ENCODE results near the gene CHCHD3. TPM values are rescaled to one million over a fixed set of nuclear protein-coding genes. Genes with fewer than 3 reads are reported as not detected.
"Not testable (repeated sequence)": the region's sequence is repeated elsewhere in the genome, so short reads cannot be mapped to it uniquely, and the experiment has no call there.

The CHCHD3 gene
- total RNA-seq, 2 experiments from 2014 or later: 39.0 to 41.5 TPM

DNA sequence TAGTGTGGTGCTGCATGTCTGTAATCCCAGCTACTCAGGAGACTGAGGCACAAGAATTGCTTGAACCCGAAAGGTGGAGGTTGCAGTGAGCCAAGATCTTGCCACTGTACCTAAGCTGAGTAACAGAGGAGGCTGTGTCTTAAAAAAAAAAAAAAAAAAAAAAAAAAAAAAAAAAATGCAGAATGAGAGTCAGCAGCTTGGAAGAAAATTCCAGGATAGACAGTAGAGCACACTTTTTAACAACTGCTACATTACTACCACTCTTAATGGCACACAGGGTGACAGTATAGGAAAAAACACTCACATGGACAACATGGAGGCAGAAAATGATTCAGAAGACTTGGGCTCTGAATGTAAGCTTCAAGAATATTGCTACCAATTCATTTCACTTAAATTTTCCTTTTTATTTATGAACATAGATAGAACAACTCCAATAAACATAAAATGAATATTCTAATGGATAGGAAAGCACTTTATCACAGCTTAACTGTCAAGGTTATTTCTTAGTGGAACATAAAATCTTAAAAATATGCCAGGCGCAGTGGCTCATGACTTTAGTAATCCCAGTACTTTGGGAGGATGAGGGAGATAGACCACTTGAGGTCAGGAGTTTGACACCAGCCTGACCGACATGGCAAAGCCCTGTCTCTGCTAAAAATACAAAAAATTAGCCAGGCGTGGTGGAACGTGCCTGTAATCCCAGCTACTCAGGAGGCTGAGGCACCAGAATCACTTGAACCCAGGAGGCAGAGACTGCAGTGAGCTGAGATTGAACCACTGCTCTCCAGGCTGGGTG is 31.5 kb downstream of the CHCHD3 start:
- DNase-seq: no peak
- POLR2A ChIA-PET: no interaction called here
- H3K9me3 Mint-ChIP-seq: no peaks in the 10 kb centered on the region
- no peak overlapping the region for H3K4me3 Mint-ChIP-seq
- H3K4me1 Mint-ChIP-seq: peaks cover 1% of the 10 kb centered on the region
- H3K27ac Mint-ChIP-seq: no peak overlapping the region
- CTCF ChIA-PET: interaction anchor here (0.6 to 0.8 kb wide), 3 partner anchors 41 to 748 kb away, joined by 3 to 4 read pairs (median 3); no protein-coding TSS in a partner anchor
- H3K36me3 Mint-ChIP-seq (ENCODE audit: low read depth): peaks cover 4% of the 10 kb centered on the region
- H3K27me3 Mint-ChIP-seq: no peaks in the 10 kb centered on the region

DNA sequence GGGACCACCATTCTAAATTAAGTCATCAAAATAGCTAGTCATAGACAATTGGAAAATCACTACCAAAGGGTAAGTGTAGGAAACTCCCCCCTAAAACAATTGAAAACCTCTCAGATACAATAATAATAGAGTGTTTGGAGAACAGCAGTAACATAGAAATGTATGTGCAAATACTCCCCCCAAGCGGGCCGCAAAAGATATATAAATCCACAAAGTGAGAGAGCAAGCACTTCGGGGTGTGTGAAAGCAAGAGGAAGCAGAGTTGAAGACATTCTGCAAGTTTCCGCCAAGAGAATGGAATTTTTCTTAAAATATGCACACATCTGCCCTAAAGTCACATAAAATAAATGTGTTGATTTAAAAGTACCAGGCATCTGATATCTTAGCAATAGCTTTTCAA is 33.3 kb downstream of the CHCHD3 start:
- CTCF ChIA-PET: no interaction called here
- Mint-ChIP-seq H3K27me3 (no peaks in the 10 kb centered on the region), H3K4me1 (no peaks in the 10 kb centered on the region), H3K36me3 (ENCODE audit: low read depth) (peaks cover 4% of the 10 kb centered on the region), H3K27ac (no peak overlapping the region), H3K4me3 (no peak overlapping the region), H3K9me3 (no peaks in the 10 kb centered on the region)
- POLR2A ChIA-PET: no interaction called here
- DNase-seq: no peak

DNA sequence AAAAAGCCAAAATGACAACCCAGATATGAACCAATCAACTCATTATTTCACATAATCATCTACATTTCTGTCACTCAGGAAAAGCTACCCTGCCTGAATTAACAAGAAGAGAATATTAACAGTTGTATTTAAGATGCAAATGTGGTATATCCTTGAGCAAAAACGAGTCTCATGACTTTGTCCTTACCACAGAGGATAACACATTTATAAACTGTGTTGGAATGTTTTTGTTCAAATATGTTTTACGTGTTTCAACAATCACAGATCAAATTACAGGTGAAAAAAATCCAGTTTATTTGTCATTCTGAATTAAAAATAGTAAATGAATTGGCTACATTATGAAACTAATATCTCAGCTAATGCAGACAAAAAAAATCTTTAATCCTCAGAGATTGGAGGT is 34.6 kb downstream of the CHCHD3 start:
- no peak overlapping the region for H3K4me3 Mint-ChIP-seq
- H3K36me3 Mint-ChIP-seq (ENCODE audit: low read depth): peaks cover 4% of the 10 kb centered on the region
- no peak for DNase-seq
- CTCF ChIA-PET: no interaction called here
- H3K9me3 Mint-ChIP-seq: no peaks in the 10 kb centered on the region
- no peak overlapping the region for H3K27ac Mint-ChIP-seq
- H3K4me1 Mint-ChIP-seq: no peaks in the 10 kb centered on the region
- POLR2A ChIA-PET: no interaction called here
- H3K27me3 Mint-ChIP-seq: no peaks in the 10 kb centered on the region

DNA sequence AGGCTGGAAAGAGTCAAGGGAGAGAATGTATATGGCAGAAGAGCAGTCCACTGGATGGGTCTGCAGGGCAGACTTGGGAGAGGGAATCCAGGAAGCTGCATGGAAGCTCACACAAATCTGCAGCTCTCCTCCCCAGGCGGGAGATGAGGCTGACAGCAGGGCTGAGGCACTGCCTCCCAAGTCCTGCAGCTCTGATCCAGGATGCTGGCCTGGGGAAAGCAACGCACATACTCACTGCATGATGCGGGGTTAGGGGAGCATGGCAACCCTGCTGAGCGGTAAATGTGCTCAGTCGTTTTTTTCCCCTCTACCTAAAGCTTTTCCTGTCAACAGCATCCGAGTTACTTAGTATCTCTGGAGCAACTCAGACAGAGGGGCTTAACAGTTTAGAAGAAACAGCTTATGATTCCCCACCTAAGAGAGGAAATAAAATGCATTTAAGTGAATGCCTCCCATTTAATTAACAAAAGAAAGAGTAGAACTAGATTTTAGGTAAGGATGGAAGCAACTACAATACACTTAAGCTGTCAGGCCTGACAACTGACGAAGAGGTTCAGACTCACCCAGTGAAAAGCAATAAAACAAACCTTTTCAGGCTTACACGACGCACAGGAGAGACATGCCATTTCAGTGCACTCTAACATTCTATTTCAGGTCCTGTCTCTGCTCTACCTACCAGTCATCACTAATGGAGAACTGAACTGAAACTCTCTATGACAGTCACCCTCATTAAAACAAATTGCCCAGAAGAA is 37.0 kb downstream of the CHCHD3 start:
- peaks cover 4% of the 10 kb centered on the region for H3K36me3 Mint-ChIP-seq (ENCODE audit: low read depth)
- no peak for DNase-seq
- H3K4me1 Mint-ChIP-seq: no peaks in the 10 kb centered on the region
- no peaks in the 10 kb centered on the region for H3K27me3 Mint-ChIP-seq
- POLR2A ChIA-PET: no interaction called here
- H3K9me3 Mint-ChIP-seq: no peaks in the 10 kb centered on the region
- H3K27ac Mint-ChIP-seq: no peak overlapping the region
- CTCF ChIA-PET: no interaction called here
- no peak overlapping the region for H3K4me3 Mint-ChIP-seq

DNA sequence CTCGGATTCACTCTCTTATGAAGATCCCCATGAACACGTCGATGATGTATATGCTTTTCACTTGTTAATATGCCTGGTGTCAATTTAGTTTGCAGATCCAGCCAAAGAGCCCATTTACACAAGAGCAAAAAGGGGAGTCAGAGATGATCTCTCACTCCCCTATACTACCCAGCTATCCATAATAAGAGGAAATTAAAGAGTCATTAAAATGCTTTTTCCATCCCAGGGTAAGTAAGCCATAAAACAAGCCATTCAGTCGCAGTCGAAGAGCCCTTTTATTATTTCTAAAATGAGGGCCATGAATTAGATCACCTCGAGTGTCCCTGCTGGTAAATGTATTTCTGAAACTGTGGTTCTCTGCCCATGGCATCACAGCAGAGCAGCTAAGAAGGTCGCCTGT is 41.2 kb downstream of the CHCHD3 start:
- ChIA-PET CTCF (no interaction called here), POLR2A (no interaction called here)
- Mint-ChIP-seq H3K4me1 (no peaks in the 10 kb centered on the region), H3K27ac (no peak overlapping the region), H3K36me3 (ENCODE audit: low read depth) (peaks cover 4% of the 10 kb centered on the region), H3K4me3 (no peak overlapping the region), H3K9me3 (no peaks in the 10 kb centered on the region), H3K27me3 (no peaks in the 10 kb centered on the region)
- no peak for DNase-seq

DNA sequence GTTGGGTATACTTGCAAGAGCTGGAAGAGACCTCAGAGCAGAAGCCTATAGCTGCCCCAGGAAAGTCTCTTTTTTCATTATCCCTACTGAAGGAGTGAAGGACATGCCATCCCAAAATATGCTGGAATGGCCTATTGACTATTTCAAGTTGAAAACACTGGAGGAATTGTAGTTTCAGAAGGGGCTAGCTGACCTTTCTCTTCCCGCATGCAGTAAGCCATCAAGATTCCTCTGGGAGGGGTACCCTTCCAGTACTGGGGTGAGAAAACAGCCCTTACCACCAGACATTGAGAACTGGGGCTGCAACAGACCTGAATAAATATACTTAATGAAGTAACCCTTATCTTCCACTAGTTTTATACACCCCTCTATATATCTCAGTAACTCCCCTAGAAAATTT is 41.7 kb downstream of the CHCHD3 start:
- H3K27ac Mint-ChIP-seq: no peak overlapping the region
- H3K36me3 Mint-ChIP-seq (ENCODE audit: low read depth): peaks cover 8% of the 10 kb centered on the region
- POLR2A ChIA-PET: no interaction called here
- no peak overlapping the region for H3K4me3 Mint-ChIP-seq
- no peak for DNase-seq
- no peaks in the 10 kb centered on the region for H3K4me1 Mint-ChIP-seq
- H3K27me3 Mint-ChIP-seq: no peaks in the 10 kb centered on the region
- CTCF ChIA-PET: no interaction called here
- H3K9me3 Mint-ChIP-seq: no peaks in the 10 kb centered on the region

DNA sequence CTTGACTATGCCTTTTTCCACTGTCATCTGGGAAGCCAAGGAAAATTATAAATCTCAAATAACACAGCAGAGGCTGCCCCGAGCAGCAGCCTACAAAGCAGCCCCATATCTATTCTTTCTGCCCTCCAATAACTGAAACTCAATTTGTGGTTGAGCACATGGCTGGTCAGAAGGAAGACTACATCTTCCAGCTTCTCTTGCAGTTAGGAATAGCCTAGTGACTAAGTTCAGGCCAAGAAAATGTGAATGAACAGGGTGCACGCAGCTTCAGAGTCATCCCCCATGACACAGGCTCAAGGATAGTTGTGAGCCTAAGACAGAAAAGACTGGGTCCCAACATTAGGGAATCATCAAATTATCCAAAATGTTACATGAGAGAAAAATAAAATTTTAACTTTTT is 42.3 kb downstream of the CHCHD3 start:
- CTCF ChIA-PET: no interaction called here
- POLR2A ChIA-PET: no interaction called here
- H3K4me1 Mint-ChIP-seq: no peaks in the 10 kb centered on the region

DNA sequence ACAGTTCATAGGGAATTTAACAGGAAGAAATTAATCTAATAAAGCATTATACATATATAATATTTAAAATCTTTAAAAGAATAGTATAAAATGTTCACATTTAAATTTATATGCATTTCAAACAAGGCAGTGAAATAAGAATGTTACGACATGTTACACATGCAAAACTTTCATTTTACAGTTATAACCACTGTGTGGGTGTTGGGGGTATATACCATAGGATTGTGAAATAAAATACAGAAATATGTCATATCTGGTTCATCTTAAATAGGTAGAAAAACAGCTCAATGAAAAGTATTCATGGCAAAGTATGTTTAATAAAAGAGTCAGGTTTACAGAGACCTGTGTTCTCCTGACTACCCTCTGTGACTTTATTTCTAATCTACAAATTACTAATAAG is 45.6 kb downstream of the CHCHD3 start:
- no peak for DNase-seq
- Mint-ChIP-seq H3K4me1 (no peaks in the 10 kb centered on the region), H3K36me3 (ENCODE audit: low read depth) (peaks cover 10% of the 10 kb centered on the region), H3K4me3 (no peak overlapping the region), H3K9me3 (no peaks in the 10 kb centered on the region), H3K27ac (no peak overlapping the region), H3K27me3 (no peaks in the 10 kb centered on the region)
- ChIA-PET CTCF (no interaction called here), POLR2A (no interaction called here)

More for the DNA sequence above, 42.3 kb downstream of the CHCHD3 start:
- no peak for DNase-seq
- Mint-ChIP-seq H3K27me3 (no peaks in the 10 kb centered on the region), H3K36me3 (ENCODE audit: low read depth) (peaks cover 10% of the 10 kb centered on the region), H3K9me3 (no peaks in the 10 kb centered on the region), H3K27ac (no peak overlapping the region), H3K4me3 (no peak overlapping the region)

DNA sequence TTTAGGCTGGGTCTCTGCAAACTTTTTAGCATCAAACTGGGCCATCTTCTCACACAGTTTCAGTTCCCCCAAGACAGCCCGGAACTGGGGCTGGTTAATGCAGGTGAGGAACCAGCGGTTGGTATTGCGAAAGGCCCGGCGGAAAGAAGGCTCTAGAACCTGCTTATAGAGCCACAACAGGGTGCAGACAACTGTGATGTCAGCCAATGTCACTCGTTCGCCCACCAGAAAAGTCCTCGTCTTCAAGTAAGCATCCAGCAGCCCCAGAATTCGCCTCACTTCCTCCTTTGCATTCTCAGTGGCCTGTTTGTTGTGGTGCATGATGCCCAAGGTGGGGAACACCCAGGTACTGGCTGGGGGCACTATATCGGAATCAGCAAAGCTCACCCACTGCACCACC is 46.6 kb downstream of the CHCHD3 start:
- CTCF ChIA-PET, POLR2A ChIA-PET, H3K27me3 Mint-ChIP-seq, H3K4me3 Mint-ChIP-seq, H3K4me1 Mint-ChIP-seq, DNase-seq, H3K27ac Mint-ChIP-seq, H3K9me3 Mint-ChIP-seq: not testable (repeated sequence)
- H3K36me3 Mint-ChIP-seq (ENCODE audit: low read depth): peaks cover 10% of the 10 kb centered on the region

DNA sequence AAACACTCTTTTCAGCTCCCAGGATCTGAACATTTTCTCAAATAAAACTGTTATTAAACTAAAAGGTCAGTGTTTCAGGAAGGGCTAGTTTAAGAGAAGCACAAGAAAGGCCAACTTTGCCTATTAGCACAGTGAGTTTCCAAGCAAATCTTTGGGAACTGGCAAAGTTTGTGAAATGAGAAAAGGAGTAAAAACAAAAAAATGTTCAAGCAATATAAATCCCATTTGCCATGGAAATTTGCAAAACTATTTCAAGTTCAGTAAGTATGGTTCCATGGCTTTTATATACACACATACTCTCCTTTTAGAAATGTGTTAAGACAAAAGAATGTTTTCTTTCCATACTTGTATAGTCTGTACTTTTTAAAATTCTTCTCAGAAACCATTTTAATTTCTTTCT is 51.5 kb downstream of the CHCHD3 start:
- Mint-ChIP-seq H3K4me3 (no peak overlapping the region), H3K27me3 (no peaks in the 10 kb centered on the region), H3K9me3 (no peaks in the 10 kb centered on the region), H3K4me1 (peaks cover 5% of the 10 kb centered on the region), H3K36me3 (ENCODE audit: low read depth) (peaks cover 3% of the 10 kb centered on the region), H3K27ac (no peak overlapping the region)
- POLR2A ChIA-PET: no interaction called here
- CTCF ChIA-PET: interaction anchor here (0.9 kb wide), 1 partner anchor 22 kb away, joined by 5 read pairs; no protein-coding TSS in a partner anchor
- no peak for DNase-seq

DNA sequence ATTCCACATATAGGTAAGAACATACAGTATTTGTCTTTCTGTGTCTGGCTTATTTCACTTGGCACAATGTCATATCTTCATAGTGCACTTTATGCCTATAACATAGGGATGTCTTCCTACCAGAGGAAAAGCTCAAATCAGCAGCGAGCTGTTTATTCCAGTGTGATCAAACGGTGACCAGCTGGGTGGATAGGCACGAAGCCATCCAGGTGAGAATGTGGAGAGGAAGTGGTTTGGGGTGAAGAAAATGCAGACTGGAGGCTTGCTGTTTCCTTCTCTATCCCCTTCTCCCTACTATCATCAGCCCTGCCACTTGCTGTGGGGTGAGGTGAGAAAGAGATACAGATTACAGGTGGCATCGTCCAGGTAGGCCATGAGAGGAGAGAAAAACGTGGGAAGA is 52.4 kb downstream of the CHCHD3 start:
- CTCF ChIA-PET: interaction anchor here (0.9 kb wide), 1 partner anchor 21 kb away, joined by 5 read pairs; no protein-coding TSS in a partner anchor
- H3K27ac Mint-ChIP-seq: no peak overlapping the region

DNA sequence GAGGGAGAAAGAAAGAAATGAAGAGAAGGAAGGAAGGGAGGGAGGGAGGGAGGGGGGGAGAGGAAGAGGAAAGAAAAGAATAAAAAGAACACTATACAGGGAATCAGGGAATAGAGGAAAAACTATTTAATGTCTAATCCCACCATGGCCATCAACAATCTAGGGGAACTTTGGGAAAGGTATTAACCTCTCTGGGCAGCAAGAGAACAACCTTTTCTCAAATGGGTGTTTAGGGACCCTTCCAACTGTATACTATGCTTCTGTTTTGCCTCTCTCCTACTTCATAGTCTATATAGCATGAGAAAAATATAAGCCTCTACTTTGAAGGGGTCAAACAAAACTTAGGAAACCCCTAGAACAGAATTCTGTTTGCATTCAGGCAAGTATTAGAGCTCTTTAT is 54.5 kb downstream of the CHCHD3 start:
- Mint-ChIP-seq H3K4me1 (peaks cover 5% of the 10 kb centered on the region), H3K4me3 (no peak overlapping the region), H3K27ac (no peak overlapping the region), H3K27me3 (no peaks in the 10 kb centered on the region), H3K36me3 (ENCODE audit: low read depth) (no peaks in the 10 kb centered on the region), H3K9me3 (no peaks in the 10 kb centered on the region)
- ChIA-PET CTCF (no interaction called here), POLR2A (no interaction called here)
- no peak for DNase-seq

More for the DNA sequence above, 52.4 kb downstream of the CHCHD3 start:
- Mint-ChIP-seq H3K4me3 (no peak overlapping the region), H3K9me3 (no peaks in the 10 kb centered on the region), H3K4me1 (peaks cover 5% of the 10 kb centered on the region), H3K27me3 (no peaks in the 10 kb centered on the region), H3K36me3 (ENCODE audit: low read depth) (no peaks in the 10 kb centered on the region)
- no peak for DNase-seq
- POLR2A ChIA-PET: no interaction called here

DNA sequence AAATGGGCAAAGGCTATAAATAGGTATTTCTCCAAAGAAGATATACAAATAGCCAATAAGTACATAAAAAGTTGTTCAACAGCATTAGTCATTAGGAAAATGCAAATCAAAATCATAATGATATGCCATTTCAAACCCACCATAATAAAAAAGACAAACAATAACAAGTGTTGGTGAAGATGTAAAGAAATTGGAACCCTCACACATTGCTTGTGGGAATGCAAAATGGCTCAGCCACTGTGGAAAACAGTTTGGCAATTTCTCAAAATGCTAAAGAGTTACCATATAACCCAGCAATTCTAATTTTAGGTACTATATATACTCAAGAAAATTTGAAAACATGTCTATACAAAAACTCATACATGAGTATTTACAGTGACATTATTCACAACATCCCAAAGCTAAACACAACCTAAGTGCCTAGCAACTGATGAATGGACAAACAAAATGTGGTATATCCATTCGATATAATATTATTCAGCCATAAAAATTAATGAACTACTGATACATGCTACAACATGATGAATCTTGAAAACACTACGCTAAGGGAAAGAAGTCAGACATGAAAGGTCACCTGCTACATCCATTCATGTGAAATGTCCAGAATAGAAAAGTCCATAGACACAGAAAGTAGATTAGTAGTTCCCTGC is 55.6 kb downstream of the CHCHD3 start:
- H3K36me3 Mint-ChIP-seq (ENCODE audit: low read depth): no peaks in the 10 kb centered on the region
- ChIA-PET CTCF (no interaction called here), POLR2A (no interaction called here)
- peaks cover 5% of the 10 kb centered on the region for H3K4me1 Mint-ChIP-seq
- no peak for DNase-seq
- no peaks in the 10 kb centered on the region for H3K9me3 Mint-ChIP-seq
- H3K27me3 Mint-ChIP-seq: no peaks in the 10 kb centered on the region
- no peak overlapping the region for H3K4me3 Mint-ChIP-seq
- H3K27ac Mint-ChIP-seq: no peak overlapping the region

All from activated CD4-positive, alpha-beta memory T cell treated with anti-CD3 and anti-CD28 coated beads, Interleukin-2, amount 10 ng/mL, durations not matched to agents 7 days and 5 days (primary cell).